Fibroblast of pulmonary artery (primary cell): Measurements from ENCODE around the gene CREB5.

ENCODE experiments used
- DNase-seq: peaks from one replicate; pipeline ENCODE4 v3.0.0-alpha.2; 2010; ENCODE audit warnings: low read depth
- H3K4me3 ChIP-seq: replicated peaks from 2 replicates; pipeline ENCODE4 v1.5.1; 2011; ENCODE audit warnings: low read depth, mild to moderate bottlenecking, control low read depth, low read length, moderate library complexity
- CTCF ChIP-seq: IDR thresholded peaks from 2 replicates; pipeline ENCODE4 v1.5.1; 2011; ENCODE audit warnings: mild to moderate bottlenecking, control low read depth, low read length, inconsistent platforms; ENCODE audit errors: missing control alignments

The CREB5 gene

GRCh38 chr7:28433039-28433438 is 20.7 kb downstream of the CREB5 start:
- no peak for DNase-seq
- no peak overlapping the region for H3K4me3 ChIP-seq
- no peak for TF ChIP-seq CTCF

GRCh38 chr7:28433699-28434219 is 21.4 kb downstream of the CREB5 start:
- TF ChIP-seq CTCF: no peak
- H3K4me3 ChIP-seq: no peak overlapping the region
- peak; percentile 59 for DNase-seq

- no peak for TF ChIP-seq CTCF
- DNase-seq: no peak
- H3K4me3 ChIP-seq: no peak overlapping the region
These were observed 22.2 kb downstream of the CREB5 start for GRCh38 chr7:28434510-28434909.

- TF ChIP-seq CTCF: no peak
- H3K4me3 ChIP-seq: no peak overlapping the region
- DNase-seq: no peak
These were observed 22.8 kb downstream of the CREB5 start for GRCh38 chr7:28435152-28435551.

GRCh38 chr7:28435732-28436378 is 23.5 kb downstream of the CREB5 start:
- no peak overlapping the region for H3K4me3 ChIP-seq
- TF ChIP-seq CTCF: no peak
- DNase-seq: no peak

GRCh38 chr7:28440055-28440601 is 27.8 kb downstream of the CREB5 start:
- no peak overlapping the region for H3K4me3 ChIP-seq
- no peak for TF ChIP-seq CTCF
- DNase-seq: no peak
